Erythroblast (primary cell): ENCODE data around the gene TNN.

ENCODE experiments used
- GATA1 ChIP-seq: IDR thresholded peaks from 2 replicates; pipeline ENCODE4 v1.6.1; 2011; ENCODE audit warnings: low read depth, mild to moderate bottlenecking, control low read depth, low read length, moderate library complexity
- POLR2A ChIP-seq: IDR thresholded peaks from 2 replicates; pipeline ENCODE4 v1.6.1; 2011; ENCODE audit warnings: mild to moderate bottlenecking, low read length

- TF ChIP-seq POLR2A (no peak), GATA1 (no peak)
Observed at GRCh38 chr1:175131095-175131494, 63.5 kb downstream of the TNN start.
